M059J (cell line): ENCODE measurements around the gene ABHD15. TPM values are rescaled to one million over a fixed set of nuclear protein-coding genes. Genes with fewer than 3 reads are reported as not detected.
"Not testable (repeated sequence)": the region's sequence is repeated elsewhere in the genome, so short reads cannot be mapped to it uniquely, and the experiment has no call there.

Experiments used
- DNase-seq: peaks from one replicate; pipeline ENCODE4 v3.0.0-alpha.2; 2012; ENCODE audit warnings: low read depth
- total RNA-seq: library from RNA; depleted of rRNA; stranded (reverse); fragments of >200 nt; shearing (Covaris generic); gene quantifications from 2 replicates; pipeline ENCODE4 v1.2.3, GENCODE V29; 2014

The ABHD15 gene
- total RNA-seq, 1 experiment from 2014 or later = 6.3 TPM

DNA sequence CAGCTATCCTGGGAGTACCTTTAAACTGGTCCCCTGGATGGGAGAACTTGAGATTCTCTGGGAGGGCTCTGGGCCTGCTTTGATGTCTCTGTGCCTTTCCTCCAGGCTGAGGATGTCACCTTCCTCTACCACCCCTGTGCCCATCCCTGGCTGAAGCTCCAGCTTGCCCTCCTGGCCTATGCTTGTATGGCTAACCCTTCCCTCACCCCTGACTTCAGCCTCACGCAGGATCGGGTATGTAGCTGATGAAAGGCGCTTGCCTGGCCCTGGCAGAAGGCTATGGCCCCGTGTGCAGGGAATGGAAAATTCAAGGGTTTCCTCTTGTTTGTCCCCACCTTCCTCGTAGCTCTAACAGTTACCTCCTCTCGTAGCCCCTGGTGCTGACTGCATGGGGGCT, 4.6 kb upstream of the ABHD15 start:
- DNase-seq = no peak

DNA sequence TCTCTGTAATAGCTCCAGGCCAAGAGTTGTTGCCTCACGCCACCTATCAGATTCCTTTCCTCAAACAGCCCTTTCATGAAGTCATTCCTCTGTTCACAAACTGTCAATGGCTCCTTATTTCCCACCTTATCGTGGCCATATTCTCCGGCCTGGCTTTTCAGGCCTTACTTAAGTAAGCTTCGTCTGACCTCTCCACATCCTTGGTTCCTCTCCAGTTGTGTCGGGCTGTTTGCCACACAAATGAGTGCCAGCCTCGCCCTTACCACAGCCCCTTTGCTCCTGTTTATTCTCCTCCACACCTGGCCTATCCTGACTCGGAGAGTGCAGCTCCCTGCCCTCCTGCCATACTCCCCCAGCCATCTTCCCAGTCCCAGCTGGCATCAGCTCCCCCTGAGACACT, 3.7 kb upstream of the ABHD15 start:
- no peak for DNase-seq

DNA sequence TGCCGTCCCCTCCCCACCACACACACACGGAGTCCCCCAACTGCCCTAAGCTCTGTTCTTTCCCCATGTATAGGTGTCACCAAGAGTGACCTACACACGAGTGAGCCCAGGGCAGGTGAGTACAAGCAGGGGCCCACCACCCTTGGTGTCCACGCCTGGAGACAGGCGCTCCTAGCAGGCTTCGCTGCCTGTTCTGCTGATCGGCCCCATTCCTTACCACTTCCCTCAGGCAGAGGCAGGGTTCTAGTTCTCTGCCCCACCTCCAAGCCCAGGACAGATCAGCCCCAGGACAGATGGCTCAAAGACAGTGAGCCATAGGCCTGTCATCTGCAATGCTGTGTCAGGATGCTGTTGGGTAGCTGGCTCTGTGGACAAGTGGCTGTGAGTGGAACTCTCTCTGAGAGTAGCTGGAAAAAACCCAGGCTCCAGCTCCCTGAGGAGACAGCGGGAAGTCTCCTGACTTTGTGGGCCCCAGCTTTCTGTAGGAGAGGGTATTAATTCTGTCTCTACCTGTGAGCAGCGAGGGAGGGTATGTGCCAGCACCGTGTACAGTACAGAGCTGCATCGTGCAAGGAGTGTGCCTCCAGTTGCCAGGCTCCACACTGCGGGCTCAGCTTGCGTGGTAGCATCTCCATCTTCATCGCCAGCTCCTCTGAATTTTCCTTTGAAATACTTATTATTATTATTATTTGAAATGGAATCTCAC, 2.6 kb upstream of the ABHD15 start:
- DNase-seq = peak; percentile 38

DNA sequence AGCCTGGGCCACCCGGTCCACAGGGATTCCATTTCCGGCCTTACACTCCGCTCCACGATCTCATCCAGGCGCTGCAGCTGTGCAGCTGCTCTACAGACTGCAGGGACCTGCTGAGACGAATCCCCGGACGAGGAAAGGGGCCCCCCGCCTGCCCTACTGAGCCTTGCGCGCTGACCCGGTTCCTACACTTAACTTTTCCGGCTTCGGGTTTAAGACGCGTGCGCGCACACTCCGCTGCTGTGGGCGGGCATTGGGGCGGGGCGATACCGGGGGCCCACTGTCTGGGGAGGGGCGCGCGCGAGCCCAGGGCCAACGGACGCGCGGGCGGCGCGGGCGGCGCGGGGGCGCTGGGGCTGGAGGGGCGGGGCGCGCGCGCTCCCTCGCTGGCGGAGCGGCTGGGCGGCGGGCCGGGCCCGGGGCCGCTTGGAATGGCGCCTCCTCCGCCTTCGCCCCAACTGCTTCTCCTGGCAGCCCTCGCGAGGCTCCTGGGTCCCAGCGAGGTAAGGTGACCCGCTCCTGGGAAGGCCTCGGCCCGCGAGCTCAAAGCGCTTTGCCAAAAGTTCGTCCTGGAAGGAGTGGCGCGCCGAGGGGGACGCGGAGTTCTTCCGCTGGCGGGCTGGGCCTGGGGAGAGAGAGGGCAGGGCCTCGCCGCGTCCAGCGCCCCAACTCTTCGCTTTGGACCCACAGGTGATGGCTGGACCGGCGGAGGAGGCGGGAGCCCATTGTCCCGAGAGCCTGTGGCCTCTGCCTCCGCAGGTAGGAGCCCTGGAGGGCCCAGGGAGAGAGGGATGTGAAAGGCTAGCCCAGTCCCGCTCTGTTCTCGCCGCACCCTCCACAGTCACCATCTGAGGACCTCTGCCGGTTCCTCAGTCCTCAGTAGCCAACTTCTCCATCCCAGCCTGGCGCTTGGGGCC, 1.8 kb upstream of the ABHD15 start, which contains the start of gene TP53I13:
TSS of gene TP53I13 (plus strand) at position 371 of the 914 bp plus-strand sequence. CDS start at position 429, 58 bp downstream.
- DNase-seq = peak; percentile 76

DNA sequence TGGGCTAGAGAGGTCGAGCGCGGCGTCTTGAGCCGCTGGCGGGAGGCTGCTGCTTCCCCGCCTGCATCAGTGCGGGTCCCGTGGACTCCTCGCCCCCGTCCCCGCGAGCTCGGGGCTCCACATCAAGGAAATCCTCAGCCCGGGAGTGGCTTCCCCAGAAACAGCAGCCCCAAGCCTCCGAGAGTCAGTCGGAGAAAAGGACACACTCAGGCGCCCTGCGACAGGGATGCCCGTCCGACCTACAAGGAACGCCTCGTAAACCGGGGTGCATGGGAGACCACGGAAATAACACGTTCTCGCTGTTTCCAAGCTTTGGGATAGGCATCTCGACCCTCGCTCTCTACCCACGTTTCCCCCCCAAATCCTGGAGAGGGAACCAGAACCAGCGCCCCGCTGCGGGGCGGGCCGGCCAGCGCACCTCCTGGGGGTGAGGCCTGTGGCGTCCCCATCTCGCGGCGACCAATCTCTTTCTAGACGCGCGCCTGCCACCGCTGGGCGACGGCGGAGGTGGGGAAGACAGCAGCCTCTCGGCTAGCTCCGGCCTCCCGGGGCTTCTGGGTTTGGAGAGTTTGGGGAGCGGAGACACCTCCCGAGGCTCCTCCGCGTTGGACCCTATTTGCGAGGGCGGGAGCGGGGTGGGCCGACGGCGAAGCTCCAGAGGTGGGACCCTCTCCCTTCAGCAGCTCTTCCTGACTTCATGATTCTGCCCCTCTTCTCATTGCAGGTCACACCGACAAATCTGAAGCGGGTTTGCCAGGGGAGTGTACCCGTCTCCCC, 905 bp upstream of the ABHD15 start:
- peak; percentile 77 for DNase-seq

DNA sequence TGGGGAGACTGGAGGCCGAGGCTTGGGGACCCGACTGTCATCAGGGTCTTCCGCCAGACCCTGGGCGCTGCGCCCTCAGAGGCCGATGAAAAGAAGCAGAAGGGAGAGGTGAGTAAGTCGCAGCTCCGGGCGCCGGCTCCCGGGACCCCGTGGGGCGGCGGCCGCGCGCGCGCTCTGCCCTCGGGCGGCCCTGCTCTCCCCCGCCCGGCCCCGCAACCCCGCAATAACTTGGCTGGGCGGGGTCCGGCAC, 392 bp upstream of the ABHD15 start:
- DNase-seq = no peak

DNA sequence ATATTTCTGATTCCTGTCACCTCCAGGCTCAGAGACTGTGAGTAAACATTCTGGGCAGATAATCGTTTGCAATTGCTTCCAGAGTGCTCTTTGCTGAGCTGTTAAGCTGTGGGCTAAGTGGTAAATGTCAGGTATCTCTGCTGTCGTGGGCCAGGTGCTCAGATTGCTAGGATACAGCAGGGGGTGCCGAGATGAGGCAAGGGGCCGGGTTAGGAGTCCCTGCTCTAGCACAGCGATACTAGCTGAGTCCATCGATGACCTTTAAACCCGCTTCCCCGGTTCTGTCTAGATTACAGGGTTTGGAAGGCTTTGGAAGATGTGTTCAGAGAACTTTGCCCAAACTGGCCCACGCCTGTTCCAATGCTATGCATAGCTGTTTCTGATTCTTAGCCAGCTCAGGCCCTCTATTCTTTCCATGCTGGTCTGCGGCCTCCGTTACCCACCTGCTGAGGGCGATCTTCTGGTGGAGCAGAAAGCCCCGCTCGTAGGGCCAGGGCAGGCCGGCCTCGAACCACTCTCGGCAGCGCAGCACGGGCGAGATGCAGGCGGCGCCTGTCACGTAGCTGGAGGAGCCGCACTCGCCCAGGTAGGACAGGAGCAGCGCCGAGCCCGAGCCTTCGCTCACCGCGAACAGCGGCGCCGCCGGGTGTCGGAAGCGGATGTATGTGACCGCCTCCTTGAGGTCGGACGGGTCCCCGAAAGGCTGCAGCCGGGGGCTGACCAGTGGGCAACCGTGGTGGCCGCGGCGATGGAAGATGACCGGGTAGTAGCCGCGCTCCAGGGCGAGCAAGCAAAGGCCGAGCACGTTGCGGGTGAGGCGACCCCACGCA, 979 bp downstream of the ABHD15 start:
- no peak for DNase-seq

DNA sequence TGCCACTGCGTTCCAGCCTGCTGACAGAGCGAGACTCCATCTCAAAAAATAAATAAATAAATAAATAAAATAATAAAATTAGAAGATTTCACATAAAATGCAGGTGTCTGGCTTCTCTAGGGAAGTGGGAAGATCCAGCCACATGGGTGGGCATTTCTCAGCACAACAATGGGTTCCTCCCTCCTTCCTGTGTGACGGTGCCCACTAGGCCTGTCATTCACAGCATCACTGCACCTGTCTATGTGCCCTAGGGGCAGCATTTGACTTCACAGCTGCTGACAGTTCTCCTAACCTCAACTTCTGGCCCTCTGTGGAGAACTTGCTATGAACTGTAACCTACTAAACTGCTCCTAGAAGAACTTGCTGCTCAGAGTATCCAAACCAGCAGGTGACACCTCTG, 3.0 kb downstream of the ABHD15 start:
- no peak for DNase-seq

DNA sequence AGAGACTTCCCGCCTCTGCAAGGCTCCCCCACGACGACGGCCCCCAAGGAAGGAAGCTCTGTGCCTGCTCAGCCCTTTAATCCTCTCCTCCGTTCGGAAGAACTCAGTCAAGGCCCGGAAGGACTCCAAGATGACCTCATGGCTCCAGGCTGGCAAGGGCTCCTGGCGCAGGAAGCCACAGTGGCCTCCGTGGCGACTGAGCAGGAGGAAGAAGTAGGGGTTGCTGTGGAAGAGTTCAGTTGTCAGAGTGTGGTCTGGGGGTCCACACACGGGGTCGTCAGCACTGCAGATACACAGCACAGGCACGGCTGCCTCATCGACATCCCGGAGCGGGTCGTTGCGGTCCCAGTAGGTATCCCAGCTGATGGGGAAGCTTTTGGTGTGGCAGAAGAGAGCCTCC, 4.2 kb downstream of the ABHD15 start:
- DNase-seq = no peak

DNA sequence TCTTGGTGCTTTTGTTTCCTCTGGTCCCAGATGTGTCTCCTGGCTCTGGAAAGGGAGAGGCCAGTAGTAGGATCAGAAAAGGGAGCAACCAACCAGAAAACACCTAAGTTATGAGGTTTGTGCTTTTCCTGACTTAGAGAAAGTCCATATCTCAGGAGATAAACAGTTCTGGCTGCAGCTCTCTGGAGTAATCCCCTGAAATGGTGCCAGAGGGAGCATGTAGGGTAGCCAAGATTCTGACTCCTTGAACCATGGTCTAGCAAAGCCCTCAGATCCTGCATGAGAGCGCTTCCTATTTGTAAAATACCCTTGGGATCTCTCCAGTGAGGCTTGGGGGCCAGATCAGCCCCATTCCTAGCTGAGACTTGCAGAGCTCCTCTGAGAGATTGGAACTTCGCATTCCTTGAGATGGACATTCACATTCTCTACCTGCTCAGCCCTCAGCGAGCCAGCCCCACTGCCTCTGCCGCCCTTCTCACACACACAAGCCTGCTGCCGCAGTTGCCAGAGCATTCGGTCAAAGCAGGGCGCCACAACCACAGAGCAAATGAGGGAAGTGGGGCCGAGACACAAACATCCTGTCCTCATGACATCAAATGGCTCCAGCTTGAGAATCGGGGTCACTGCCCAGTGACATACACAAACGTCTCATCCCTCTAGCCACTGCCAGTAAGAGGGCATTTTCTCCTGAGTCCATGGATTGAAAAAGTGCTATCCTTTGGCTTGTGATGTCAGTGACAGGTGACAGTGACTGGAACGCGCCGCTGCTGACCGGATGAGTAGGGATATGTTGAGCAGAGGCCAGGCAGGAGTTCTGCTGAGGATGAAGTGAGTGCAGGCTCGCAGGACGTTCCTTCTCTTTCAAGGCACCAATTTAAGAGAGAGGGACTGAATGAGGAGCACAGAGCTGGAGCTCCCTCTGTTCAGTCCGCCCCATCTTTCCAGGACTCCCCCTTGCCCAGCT, 5.0 kb downstream of the ABHD15 start:
- DNase-seq = no peak

DNA sequence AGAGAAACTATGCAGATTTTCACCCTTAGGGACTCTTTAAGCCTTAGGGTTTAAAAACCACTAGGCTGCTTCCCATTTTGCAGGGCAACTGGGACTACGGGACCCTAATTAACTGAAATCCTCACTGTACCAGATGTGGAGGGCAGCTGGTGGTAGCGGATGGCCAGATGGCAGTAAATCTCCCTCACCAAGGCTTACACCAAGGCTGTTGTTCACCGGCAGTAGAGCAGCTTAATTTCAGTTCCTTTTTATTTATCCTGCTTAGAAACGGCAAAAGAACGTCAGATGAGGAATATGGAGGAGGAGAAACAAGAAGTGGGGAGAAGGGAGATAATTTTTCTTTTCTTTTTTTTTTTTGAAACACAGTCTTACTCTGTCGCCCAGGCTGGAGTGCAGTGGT, 6.5 kb downstream of the ABHD15 start:
- no peak for DNase-seq

DNA sequence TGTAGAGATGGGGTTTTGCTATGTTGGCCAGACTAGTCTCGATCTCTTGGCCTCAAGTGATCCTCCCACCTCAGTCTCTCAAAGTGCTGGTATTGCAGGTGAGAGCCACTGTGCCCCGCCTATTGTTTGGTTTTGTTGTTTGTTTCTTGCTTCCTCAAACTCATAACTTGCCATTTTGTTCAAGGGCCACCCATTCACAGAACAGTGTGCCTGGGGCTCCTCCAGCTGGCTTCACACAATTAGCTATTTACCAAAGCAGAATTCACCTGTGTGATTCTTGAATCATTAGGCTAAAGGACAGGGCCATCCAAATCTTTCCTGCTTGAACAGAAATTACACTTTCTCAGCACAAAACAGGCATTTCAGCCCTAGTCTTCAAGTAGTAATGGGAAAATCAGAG, 7.2 kb downstream of the ABHD15 start:
- DNase-seq = no peak

DNA sequence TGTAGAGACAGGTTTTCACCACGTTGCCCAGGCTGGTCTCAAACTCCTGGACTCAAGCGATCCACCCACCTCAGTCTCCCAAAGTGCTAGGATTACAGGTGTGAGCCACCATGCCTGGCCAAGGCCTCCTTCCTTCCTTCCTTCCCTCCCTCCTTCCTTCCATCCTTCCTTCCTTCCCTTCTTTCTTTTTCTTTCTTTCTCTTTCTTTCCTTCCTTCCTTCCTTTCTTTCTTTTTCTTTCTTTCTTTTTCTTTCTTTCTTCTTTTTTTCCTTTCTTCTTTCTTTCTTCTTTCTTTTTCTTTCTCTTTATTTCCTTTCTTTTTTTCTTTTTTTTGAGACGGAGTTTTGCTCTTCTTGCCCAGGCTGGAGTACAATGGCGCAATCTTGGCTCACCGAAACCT, 8.7 kb downstream of the ABHD15 start:
- not testable (repeated sequence) for DNase-seq

DNA sequence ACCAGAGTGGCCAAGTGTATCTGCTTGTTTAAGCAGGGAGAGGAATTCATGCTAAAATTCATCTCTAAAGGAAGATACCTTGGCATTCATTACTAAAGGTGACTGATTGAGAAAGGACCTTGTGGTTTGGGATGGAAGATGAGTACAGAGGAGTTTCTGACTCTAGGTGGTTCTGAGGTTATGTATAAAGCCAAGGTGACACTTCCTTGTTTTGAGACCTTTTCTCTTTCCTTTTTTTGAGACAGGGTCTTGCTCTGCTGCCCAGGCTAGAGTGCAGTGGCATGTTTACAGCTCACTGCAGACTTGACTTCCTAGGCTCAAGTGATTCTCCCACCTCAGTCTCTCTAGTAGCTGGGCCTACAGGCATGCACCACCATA, 9.1 kb downstream of the ABHD15 start:
- DNase-seq = no peak

DNA sequence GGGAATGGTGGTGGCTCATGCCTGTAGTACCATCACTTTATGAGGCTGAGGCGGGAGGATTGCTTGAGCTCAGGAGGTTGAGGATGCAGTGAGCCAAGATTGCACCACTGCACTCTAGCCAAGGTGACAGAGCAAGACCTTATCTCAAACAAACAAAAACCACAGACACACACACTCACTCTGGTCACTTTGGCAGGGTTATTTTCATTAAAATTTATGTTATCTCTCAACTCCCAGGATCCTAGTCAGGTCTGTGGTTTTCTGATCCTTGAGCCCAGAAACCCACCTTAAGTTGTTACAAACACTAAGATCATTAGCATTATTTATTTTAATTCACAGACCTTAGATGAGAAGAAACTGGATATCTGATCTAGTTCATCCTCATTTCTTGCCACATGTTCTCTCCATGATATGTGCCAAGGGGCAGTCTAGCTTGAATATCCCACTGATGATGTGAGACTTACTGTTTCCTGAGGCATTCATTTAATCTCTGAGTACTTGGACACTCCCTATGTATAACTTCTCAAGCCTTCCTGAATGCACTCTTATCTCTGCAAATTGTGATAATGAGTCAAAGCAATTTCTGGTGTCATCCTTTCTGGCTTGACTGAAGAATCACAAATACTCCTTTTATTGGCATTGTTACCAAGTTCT, 9.6 kb downstream of the ABHD15 start:
- peak; percentile 48 for DNase-seq

DNA sequence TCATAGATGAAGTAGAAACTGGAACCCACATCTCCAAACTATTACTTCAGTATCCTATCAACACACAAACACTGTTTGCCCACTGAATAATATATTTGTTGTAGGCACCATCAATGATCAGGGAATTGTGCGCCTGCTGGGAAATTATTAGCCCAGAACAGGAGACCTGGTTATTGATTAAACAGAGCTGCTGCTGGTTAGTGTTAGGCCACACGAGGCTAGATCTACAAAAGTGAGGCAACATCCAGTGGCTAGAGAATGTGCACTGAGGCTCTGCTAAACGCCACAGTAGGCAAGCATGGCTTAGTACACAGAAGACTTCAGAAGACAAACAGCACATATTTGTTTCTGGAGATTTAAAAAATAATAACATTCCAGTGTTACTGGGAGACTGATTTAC, 11.0 kb downstream of the ABHD15 start:
- no peak for DNase-seq

DNA sequence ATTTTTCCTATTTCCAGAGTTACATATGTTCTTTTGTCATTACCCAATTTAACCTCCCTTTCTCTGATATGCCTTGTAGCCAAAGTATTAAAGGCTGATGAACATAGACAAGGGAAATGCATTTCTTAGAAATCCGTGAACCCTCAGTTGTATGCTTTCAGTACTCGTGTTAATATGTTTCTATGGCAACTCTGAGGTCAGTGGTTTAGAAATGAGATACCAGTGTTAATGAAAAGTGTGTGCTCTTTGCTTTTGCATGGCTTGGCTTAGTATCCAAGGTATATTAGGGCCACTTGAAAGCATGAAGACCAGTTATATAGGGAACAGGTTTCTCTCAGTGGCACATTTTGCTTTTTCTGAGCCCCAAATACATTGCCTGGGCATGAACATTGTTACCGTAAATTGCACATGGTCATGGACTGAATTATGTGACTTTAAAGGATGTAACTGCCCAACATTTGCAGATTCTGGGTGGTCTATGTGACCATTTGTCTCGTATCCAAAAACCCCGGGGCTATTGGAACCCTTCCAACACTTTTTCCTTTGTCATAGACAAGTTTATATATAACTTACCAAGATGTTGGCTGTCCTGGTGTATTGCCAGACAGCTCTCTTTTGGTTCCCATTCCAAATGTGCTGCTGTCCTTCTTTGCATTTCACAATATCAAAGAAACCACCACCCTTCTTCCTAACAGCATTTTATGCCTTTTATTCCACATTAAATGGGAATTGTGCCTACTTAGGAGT, 17.5 kb downstream of the ABHD15 start:
- peak; percentile 54 for DNase-seq

DNA sequence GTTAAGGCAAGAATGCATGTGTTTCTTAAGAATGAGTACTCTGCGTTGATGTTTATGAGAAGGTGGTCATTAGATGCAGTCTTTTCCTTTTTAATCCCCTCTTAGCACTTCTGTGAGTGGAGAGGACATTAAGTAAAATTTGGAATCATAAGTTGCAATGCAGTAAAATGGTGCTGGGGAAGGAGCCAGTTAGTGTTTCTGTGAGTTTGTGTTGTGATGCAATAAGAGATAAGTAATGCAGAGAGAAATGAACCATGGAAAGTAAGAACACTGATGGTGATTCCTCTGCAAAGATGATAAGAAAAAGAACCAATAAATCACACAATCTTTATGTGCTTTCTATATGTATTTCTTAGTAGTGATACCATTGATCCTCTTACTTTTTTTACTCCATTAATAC, 20.0 kb downstream of the ABHD15 start:
- no peak for DNase-seq

DNA sequence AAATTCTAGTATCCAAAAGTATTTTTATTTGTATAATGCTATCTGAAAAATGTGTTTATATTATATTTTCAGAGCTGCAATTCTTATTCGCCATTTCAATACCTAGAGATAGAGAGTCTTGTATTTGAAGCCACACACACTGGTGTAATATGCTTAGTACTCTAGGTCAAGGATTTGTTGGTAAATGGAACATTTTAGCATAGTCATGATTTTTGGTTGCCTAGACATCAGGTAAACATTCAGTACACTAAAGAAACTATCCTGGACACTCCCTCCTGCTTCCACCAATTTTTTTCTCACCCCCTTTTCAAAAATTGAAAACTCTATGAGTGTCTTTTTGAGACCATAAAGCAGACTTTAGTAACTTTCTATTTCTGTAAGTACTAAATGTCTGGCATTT, 20.8 kb downstream of the ABHD15 start:
- DNase-seq = peak; percentile 31
